K562 (cell line): ENCODE results near the gene NALCN. TPM values are rescaled to one million over a fixed set of nuclear protein-coding genes. Genes with fewer than 3 reads are reported as not detected.

Experiments
- ATAC-seq: fragments of 200-7000 bp; cut with Tn5 transposase; 3 replicates; pipeline ENCODE4 v1.9.1; 2020; ENCODE audit warnings: moderate library complexity
- BruUV-seq: library from RNA; stranded (reverse); fragments of 400-500 nt; replicated peaks from 2 replicates; lab custom pipeline; 2021; lab: Mats Ljungman, UMichigan
- CTCF ChIA-PET: fragments of 300-600 bp; formaldehyde crosslinking; extraction: SDS; loops from one replicate; lab custom pipeline; 2021; ENCODE audit warnings: low intra/inter-chr PET ratio; lab: Yijun Ruan, JAX
- POLR2A ChIA-PET: fragments of 300-600, 350-650 bp; sonication (Branson Sonifier 250); formaldehyde crosslinking; extraction: SDS; loops from one replicate; lab custom pipeline; 2021; ENCODE audit warnings: antibody characterized with exemption, inconsistent platforms; lab: Yijun Ruan, JAX
- DNase-seq, 4 experiments: peaks; one replicate each; pipeline versions ENCODE4 v3.0.0 to v3.0.0-alpha.2; 2011 to 2018; ENCODE audit warnings: low spot score in 3 of 4, mixed read lengths in 3 of 4; ENCODE audit errors: extremely low read depth in 1 of 4
- FAIRE-seq: peaks from 2 replicates; lab custom pipeline; 2011; peaks lifted over from hg19 to GRCh38; lab: Jason Lieb, UNC
- H2AFZ ChIP-seq: 2 replicates; pipeline ENCODE4 v1.6.0; 2011; ENCODE audit warnings: low read depth, low read length, control low read depth, inconsistent platforms
- H3K27ac ChIP-seq: fragments of 200-600 bp; 3 replicates; pipeline ENCODE4 v1.8.0; 2011; ENCODE audit warnings: low read depth, mild to moderate bottlenecking, control low read depth, inconsistent platforms, low read length, moderate library complexity, mixed read lengths; ENCODE audit errors: extremely low read depth
- H3K27me3 ChIP-seq, 2 experiments: fragments of 300-600 bp in 1 of 2; 2 replicates in 1 of 2; 3 replicates in 1 of 2; pipeline versions ENCODE4 v1.6.0 to v1.8.0; 2011; ENCODE audit warnings: inconsistent platforms in 2 of 2, low read length in 2 of 2, mild to moderate bottlenecking in 1 of 2, mixed read lengths in 1 of 2, moderate library complexity in 1 of 2; ENCODE audit not compliant: control insufficient read depth in 2 of 2, insufficient read depth in 2 of 2
- H3K36me3 ChIP-seq: fragments of 300-600 bp; 3 replicates; pipeline ENCODE4 v1.8.0; 2011; ENCODE audit warnings: mild to moderate bottlenecking, low read length, inconsistent platforms; ENCODE audit not compliant: control insufficient read depth, insufficient read depth
- H3K4me1 ChIP-seq, 2 experiments: fragments of 200-600 bp in 1 of 2; replicated peaks in 1 of 2; 2 replicates in 1 of 2; 3 replicates in 1 of 2; pipeline versions ENCODE4 v1.5.1 to v1.8.0; 2011; ENCODE audit warnings: inconsistent platforms in 2 of 2, low read length in 2 of 2, mild to moderate bottlenecking in 1 of 2, mixed read lengths in 1 of 2, moderate library complexity in 1 of 2; ENCODE audit not compliant: control insufficient read depth in 2 of 2, insufficient read depth in 2 of 2
- H3K4me2 ChIP-seq: 2 replicates; pipeline ENCODE4 v1.6.1; 2011; ENCODE audit warnings: low read length, control low read depth, inconsistent platforms, mixed read lengths; ENCODE audit not compliant: insufficient read depth
- H3K4me3 ChIP-seq: fragments of 200-600 bp; sonication (generic), shearing (Covaris generic); 2 replicates; pipeline ENCODE4 v1.5.1; 2016; ENCODE audit warnings: control low read depth, inconsistent platforms
- H3K79me2 ChIP-seq: fragments of 200-600 bp; 3 replicates; pipeline ENCODE4 v1.8.0; 2011; ENCODE audit warnings: low read length, inconsistent platforms; ENCODE audit not compliant: control insufficient read depth, insufficient read depth
- H3K9ac ChIP-seq, 2 experiments: 2 replicates each; pipeline versions ENCODE4 v1.6.0 to v1.6.1; 2011; ENCODE audit warnings: low read depth in 2 of 2, low read length in 2 of 2, control low read depth in 1 of 2, inconsistent platforms in 1 of 2, mild to moderate bottlenecking in 1 of 2, mixed read lengths in 1 of 2; ENCODE audit not compliant: insufficient read depth in 1 of 2
- H3K9me1 ChIP-seq: one replicate; pipeline ENCODE4 v1.6.0; 2011; ENCODE audit warnings: inconsistent platforms, mild to moderate bottlenecking, low read length, moderate library complexity; ENCODE audit not compliant: control insufficient read depth, insufficient read depth
- H3K9me3 ChIP-seq: replicated peaks from 2 replicates; pipeline ENCODE4 v1.5.1; 2011; ENCODE audit warnings: low read depth, low read length, inconsistent platforms; ENCODE audit not compliant: control insufficient read depth, insufficient read depth
- H4K20me1 ChIP-seq: replicated peaks from 2 replicates; pipeline ENCODE4 v1.6.1; 2011; ENCODE audit warnings: low read length, inconsistent platforms, mixed read lengths; ENCODE audit not compliant: control insufficient read depth, insufficient read depth
- BRD9 ChIP-seq: fragments of 450-650 bp; IDR thresholded peaks from 2 replicates; pipeline ENCODE4 v1.6.1; 2018; ENCODE audit warnings: low read depth; ENCODE audit not compliant: partially characterized antibody
- CREBBP ChIP-seq: IDR thresholded peaks from one replicate; pipeline ENCODE4 v1.6.1; 2012; ENCODE audit warnings: low read depth, mild to moderate bottlenecking, control low read depth, inconsistent platforms, low read length
- E2F4 ChIP-seq: sonication (generic); formaldehyde crosslinking; IDR thresholded peaks from 2 replicates; pipeline ENCODE4 v1.8.0; 2022; ENCODE audit warnings: mild to moderate bottlenecking, low read depth, missing genetic modification reagents
- EP400 ChIP-seq: fragments of 450-650 bp; IDR thresholded peaks from 2 replicates; pipeline ENCODE4 v1.6.1; 2017; ENCODE audit warnings: antibody characterized with exemption, mild to moderate bottlenecking, moderate library complexity
- FOXA1 ChIP-seq: fragments of 450-650 bp; IDR thresholded peaks from 2 replicates; pipeline ENCODE4 v1.6.1; 2016; ENCODE audit warnings: mild to moderate bottlenecking, borderline replicate concordance
- GMEB1 ChIP-seq: fragments of 250-450 bp; sonication (Bioruptor Pico); IDR thresholded peaks from 2 replicates; pipeline ENCODE4 v1.4.0; 2020; ENCODE audit warnings: mild to moderate bottlenecking
- MTA3 ChIP-seq: fragments of 450-650 bp; formaldehyde crosslinking; IDR thresholded peaks from 2 replicates; pipeline ENCODE4 v1.6.1; 2017; ENCODE audit warnings: mild to moderate bottlenecking, borderline replicate concordance
- MTF1 ChIP-seq: fragments of 250-450 bp; sonication (Bioruptor Pico); IDR thresholded peaks from 2 replicates; pipeline ENCODE4 v1.9.0; 2021; ENCODE audit warnings: moderate library complexity, mild to moderate bottlenecking, inconsistent platforms, borderline replicate concordance
- NCOR1 ChIP-seq: fragments of 450-650 bp; IDR thresholded peaks from 2 replicates; pipeline ENCODE4 v1.6.1; 2016; ENCODE audit warnings: mild to moderate bottlenecking, moderate library complexity
- SREBF1 ChIP-seq: fragments of 150-350 bp; IDR thresholded peaks from 2 replicates; pipeline ENCODE4 v1.6.1; 2014; ENCODE audit warnings: antibody characterized with exemption, low read depth, low read length, borderline replicate concordance
- SRSF3 ChIP-seq: fragments of 200-400 bp; formaldehyde crosslinking; IDR thresholded peaks from 2 replicates; pipeline ENCODE4 v1.6.1; 2016; ENCODE audit warnings: mild to moderate bottlenecking, low read length, moderate library complexity; ENCODE audit not compliant: insufficient read depth
- U2AF1 ChIP-seq: fragments of 200-400 bp; formaldehyde crosslinking; optimal IDR thresholded peaks from 2 replicates; pipeline ENCODE3; 2017; ENCODE audit warnings: mild to moderate bottlenecking, low read depth, low read length, moderate library complexity
- WGBS: fragments of 100-300 bp; shearing (Covaris generic); methylation state at CpG from one replicate; pipeline ENCODE4 v1.1.6; 2016; ENCODE audit warnings: low coverage, mixed read lengths; ENCODE audit not compliant: insufficient coverage; ENCODE audit errors: missing lambda C conversion rate; 5-methylcytosine and 5-hydroxymethylcytosine counted together
- in situ Hi-C: fragments of 300-500 bp; cut with MboI; formaldehyde crosslinking; loops from 4 replicates; pipeline ENCODE4 v1.15.0; 2018; ENCODE audit warnings: inconsistent platforms, mixed read lengths
- intact Hi-C: fragments of 100-400 bp; cut with micrococcal nuclease; formaldehyde crosslinking; loops from 2 replicates; pipeline ENCODE4 v1.14.2; 2022
- polyA plus RNA-seq, 8 experiments: library from polyadenylated mRNA; depleted of rRNA in 4 of 8; stranded (reverse) in 5 of 8; unstranded in 3 of 8; fragments of >200 nt; fragmentation: Nextera tagmentation in 2 of 8; fragmentation: Illumina TruSeq in 1 of 8; extraction: Ambion mirVana in 2 of 8; extraction: Trizol in 1 of 8; gene quantifications; 2 replicates each; pipeline versions ENCODE4 v1.2.1 to v1.2.3, GENCODE V29; 2011 to 2014; ENCODE audit warnings: inconsistent platforms in 1 of 8, missing spikeins in 1 of 8
- total RNA-seq, 7 experiments: library from RNA; depleted of rRNA in 6 of 7; stranded (reverse); fragments of >200 nt in 6 of 7; fragmentation: Illumina TruSeq in 2 of 7; extraction: Trizol in 2 of 7; gene quantifications; 2 replicates each; pipeline versions ENCODE4 v1.2.1 to v1.2.3, GENCODE V29; 2011 to 2021; ENCODE audit warnings: low replicate concordance in 1 of 7
- TF ChIP-seq, protein P1 (sequence below), 2 experiments: fragments of 450-650 bp; conservative IDR thresholded peaks; 2 replicates each; pipeline ENCODE4 v1.6.1; 2017; ENCODE audit warnings: mild to moderate bottlenecking in 2 of 2, moderate library complexity in 2 of 2

The NALCN gene
- total and polyA plus RNA-seq, 9 of the 15 experiments (the other 6 are each of a cell fraction or from before 2014, with no cell fraction given), result not detected

GRCh38 chr13:101451641-101452040, 35.3 kb upstream of the NALCN start:
- no peaks in the 10 kb centered on the region for H3K27me3 ChIP-seq
- in situ Hi-C loops, result no loop called here
- TF ChIP-seq MTA3 (no peak), SRSF3 (no peak)
- TF ChIP-seq, all 486 proteins: peak for 0
- DNase-seq (no peak), ATAC-seq (no peak), FAIRE-seq (no peak)
- intact Hi-C loops, result no loop called here
- Histone ChIP-seq H3K9ac (no peak overlapping the region), H4K20me1 (no peaks in the 10 kb centered on the region), H2AFZ (no peak overlapping the region), H3K79me2 (no peaks in the 10 kb centered on the region), H3K4me3 (no peak overlapping the region), H3K4me1 (no peaks in the 10 kb centered on the region), H3K9me3 (no peaks in the 10 kb centered on the region), H3K4me2 (no peak overlapping the region), H3K27ac (no peak overlapping the region), H3K36me3 (no peaks in the 10 kb centered on the region), H3K9me1 (no peaks in the 10 kb centered on the region)
- CTCF ChIA-PET, result no interaction called here
- BruUV-seq, result no TSS peak
- POLR2A ChIA-PET, result no interaction called here

- Histone ChIP-seq H3K9me1 (no peaks in the 10 kb centered on the region), H3K27ac (no peak overlapping the region), H2AFZ (no peak overlapping the region), H3K36me3 (no peaks in the 10 kb centered on the region), H3K9ac (no peak overlapping the region), H3K4me1 (no peaks in the 10 kb centered on the region), H4K20me1 (no peaks in the 10 kb centered on the region), H3K27me3 (no peaks in the 10 kb centered on the region), H3K4me2 (no peak overlapping the region), H3K79me2 (no peaks in the 10 kb centered on the region), H3K9me3 (no peaks in the 10 kb centered on the region), H3K4me3 (no peak overlapping the region)
- intact Hi-C loops, result no loop called here
- 0% methylated on average over 2 of the region's 2 CpGs for WGBS
- CTCF ChIA-PET, result no interaction called here
- no TSS peak for BruUV-seq
- no peak for ATAC-seq
- in situ Hi-C loops, result no loop called here
- DNase-seq, result no peak
- POLR2A ChIA-PET, result no interaction called here
- FAIRE-seq, result no peak
- TF ChIP-seq, protein P1, sequence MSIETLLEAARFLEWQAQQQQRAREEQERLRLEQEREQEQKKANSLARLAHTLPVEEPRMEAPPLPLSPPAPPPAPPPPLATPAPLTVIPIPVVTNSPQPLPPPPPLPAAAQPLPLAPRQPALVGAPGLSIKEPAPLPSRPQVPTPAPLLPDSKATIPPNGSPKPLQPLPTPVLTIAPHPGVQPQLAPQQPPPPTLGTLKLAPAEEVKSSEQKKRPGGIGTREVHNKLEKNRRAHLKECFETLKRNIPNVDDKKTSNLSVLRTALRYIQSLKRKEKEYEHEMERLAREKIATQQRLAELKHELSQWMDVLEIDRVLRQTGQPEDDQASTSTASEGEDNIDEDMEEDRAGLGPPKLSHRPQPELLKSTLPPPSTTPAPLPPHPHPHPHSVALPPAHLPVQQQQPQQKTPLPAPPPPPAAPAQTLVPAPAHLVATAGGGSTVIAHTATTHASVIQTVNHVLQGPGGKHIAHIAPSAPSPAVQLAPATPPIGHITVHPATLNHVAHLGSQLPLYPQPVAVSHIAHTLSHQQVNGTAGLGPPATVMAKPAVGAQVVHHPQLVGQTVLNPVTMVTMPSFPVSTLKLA (conservative IDR thresholded peaks at IDR 0.05), result no peak
- TF ChIP-seq SREBF1 (no peak), EP400 (no peak), E2F4 (no peak), CREBBP (no peak), GMEB1 (no peak), BRD9 (no peak), NCOR1 (no peak), MTF1 (CRISPR knock-in tag) (no peak), U2AF1 (no peak), FOXA1 (no peak)
Observed at GRCh38 chr13:101450749-101451130, 34.4 kb upstream of the NALCN start.
